NCI-H510A (cell line): ENCODE measurements around the gene ABI2.
"Not testable (repeated sequence)": the region's sequence is repeated elsewhere in the genome, so short reads cannot be mapped to it uniquely, and the experiment has no call there.

Experiments used
- DNase-seq: peaks from one replicate; lab custom pipeline; 2025; lab: John Stamatoyannopoulos, UW

Gene ABI2

GRCh38 chr2:203359450-203359849 is 31.3 kb downstream of the ABI2 start:
- DNase-seq = no peak

- DNase-seq = peak; percentile 9
Observed at GRCh38 chr2:203360833-203361430, 32.7 kb downstream of the ABI2 start.

GRCh38 chr2:203361495-203361894 is 33.3 kb downstream of the ABI2 start:
- DNase-seq = no peak

GRCh38 chr2:203361922-203362321 is 33.7 kb downstream of the ABI2 start:
- DNase-seq = no peak

- no peak for DNase-seq
Observed at GRCh38 chr2:203366639-203367466, 38.7 kb downstream of the ABI2 start.

- not testable (repeated sequence) for DNase-seq
Observed at GRCh38 chr2:203372706-203373105, 44.5 kb downstream of the ABI2 start.

- DNase-seq = no peak
Observed at GRCh38 chr2:203376173-203376572, 48.0 kb downstream of the ABI2 start.

- no peak for DNase-seq
Observed at GRCh38 chr2:203379156-203379555, 51.0 kb downstream of the ABI2 start.

- DNase-seq = no peak
Observed at GRCh38 chr2:203383038-203383437, 54.8 kb downstream of the ABI2 start.

GRCh38 chr2:203388153-203388552 is 60.0 kb downstream of the ABI2 start:
- not testable (repeated sequence) for DNase-seq

GRCh38 chr2:203394519-203395227 is 66.5 kb downstream of the ABI2 start:
- no peak for DNase-seq

- DNase-seq = no peak
Observed at GRCh38 chr2:203395858-203396257, 67.7 kb downstream of the ABI2 start.

GRCh38 chr2:203396667-203397066 is 68.5 kb downstream of the ABI2 start:
- DNase-seq = no peak

GRCh38 chr2:203399031-203399430 is 70.8 kb downstream of the ABI2 start:
- no peak for DNase-seq

- DNase-seq = no peak
Observed at GRCh38 chr2:203400805-203401585, 72.8 kb downstream of the ABI2 start.

- no peak for DNase-seq
Observed at GRCh38 chr2:203404996-203405395, 76.8 kb downstream of the ABI2 start.

- DNase-seq = no peak
Observed at GRCh38 chr2:203407496-203407895, 79.3 kb downstream of the ABI2 start.

- DNase-seq = no peak
Observed at GRCh38 chr2:203412546-203413331, 84.5 kb downstream of the ABI2 start.

GRCh38 chr2:203413796-203414195 is 85.6 kb downstream of the ABI2 start:
- DNase-seq = no peak

- DNase-seq = no peak
Observed at GRCh38 chr2:203418271-203418670, 90.1 kb downstream of the ABI2 start.

GRCh38 chr2:203427061-203427460 is 98.9 kb downstream of the ABI2 start:
- no peak for DNase-seq
